ENCODE results near the gene GUK1.

DNA sequence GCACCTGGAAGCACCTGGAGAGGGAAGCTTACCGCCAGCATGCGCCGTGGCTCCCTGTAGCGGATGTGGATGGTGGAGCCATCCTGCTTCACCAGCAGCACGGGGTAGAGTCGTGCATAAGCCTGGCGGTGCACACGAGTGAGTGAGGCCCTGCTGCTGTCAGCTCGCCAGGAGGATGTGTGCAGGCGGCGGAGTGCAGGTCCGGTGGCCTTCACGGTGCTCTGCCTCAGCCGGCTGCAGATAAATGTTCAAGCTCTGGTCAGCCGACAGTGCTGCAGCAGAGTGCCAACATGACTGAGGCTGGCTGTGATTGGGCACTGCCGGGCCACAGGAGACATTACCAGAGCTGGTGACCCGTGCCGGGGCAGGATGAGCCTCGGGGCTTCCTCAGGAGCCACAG lies 32.4 kb upstream of the GUK1 start:
- TF ChIP-seq, protein P1, sequence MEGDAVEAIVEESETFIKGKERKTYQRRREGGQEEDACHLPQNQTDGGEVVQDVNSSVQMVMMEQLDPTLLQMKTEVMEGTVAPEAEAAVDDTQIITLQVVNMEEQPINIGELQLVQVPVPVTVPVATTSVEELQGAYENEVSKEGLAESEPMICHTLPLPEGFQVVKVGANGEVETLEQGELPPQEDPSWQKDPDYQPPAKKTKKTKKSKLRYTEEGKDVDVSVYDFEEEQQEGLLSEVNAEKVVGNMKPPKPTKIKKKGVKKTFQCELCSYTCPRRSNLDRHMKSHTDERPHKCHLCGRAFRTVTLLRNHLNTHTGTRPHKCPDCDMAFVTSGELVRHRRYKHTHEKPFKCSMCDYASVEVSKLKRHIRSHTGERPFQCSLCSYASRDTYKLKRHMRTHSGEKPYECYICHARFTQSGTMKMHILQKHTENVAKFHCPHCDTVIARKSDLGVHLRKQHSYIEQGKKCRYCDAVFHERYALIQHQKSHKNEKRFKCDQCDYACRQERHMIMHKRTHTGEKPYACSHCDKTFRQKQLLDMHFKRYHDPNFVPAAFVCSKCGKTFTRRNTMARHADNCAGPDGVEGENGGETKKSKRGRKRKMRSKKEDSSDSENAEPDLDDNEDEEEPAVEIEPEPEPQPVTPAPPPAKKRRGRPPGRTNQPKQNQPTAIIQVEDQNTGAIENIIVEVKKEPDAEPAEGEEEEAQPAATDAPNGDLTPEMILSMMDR (conservative IDR thresholded peaks at IDR 0.05): no peak
- TF ChIP-seq ZFX (IDR thresholded peaks at IDR 0.05): no peak
